Adipocyte (in vitro differentiated cells): ENCODE results near the gene ITPR3.

Experiments used
- DNase-seq: peaks from one replicate; pipeline ENCODE4 v3.0.0-alpha.2; 2015; ENCODE audit warnings: low read depth
- H3K27me3 ChIP-seq: replicated peaks from 2 replicates; pipeline ENCODE4 v1.7.0; 2013; ENCODE audit warnings: mild to moderate bottlenecking, low read length, moderate library complexity; ENCODE audit not compliant: control insufficient read depth, insufficient read depth
- H3K36me3 ChIP-seq: 2 replicates; pipeline ENCODE4 v1.7.0; 2013; ENCODE audit warnings: low read length, mild to moderate bottlenecking, moderate library complexity; ENCODE audit not compliant: control insufficient read depth, insufficient read depth, severe bottlenecking
- H3K4me1 ChIP-seq: 2 replicates; pipeline ENCODE4 v1.7.0; 2013; ENCODE audit warnings: mild to moderate bottlenecking, low read length, moderate library complexity; ENCODE audit not compliant: control insufficient read depth, insufficient read depth
- H3K4me3 ChIP-seq: 2 replicates; pipeline ENCODE4 v1.7.0; 2013; ENCODE audit warnings: mild to moderate bottlenecking, low read length, moderate library complexity
- H3K9ac ChIP-seq: 2 replicates; pipeline ENCODE4 v1.7.0; 2013; ENCODE audit warnings: mild to moderate bottlenecking, low read length, moderate library complexity
- H3K9me3 ChIP-seq: 2 replicates; pipeline ENCODE4 v1.7.0; 2013; ENCODE audit warnings: mild to moderate bottlenecking, low read length, moderate library complexity; ENCODE audit not compliant: control insufficient read depth

ITPR3 gene

GRCh38 chr6:33641602-33642001, 20.5 kb downstream of the ITPR3 start:
- H3K4me1 ChIP-seq, result no peaks in the 10 kb centered on the region
- no peaks in the 10 kb centered on the region for H3K36me3 ChIP-seq
- no peak for DNase-seq
- no peak overlapping the region for H3K4me3 ChIP-seq
- H3K9me3 ChIP-seq, result no peaks in the 10 kb centered on the region
- H3K9ac ChIP-seq, result no peak overlapping the region
- H3K27me3 ChIP-seq, result no peaks in the 10 kb centered on the region

- Histone ChIP-seq H3K4me3 (no peak overlapping the region), H3K4me1 (no peaks in the 10 kb centered on the region), H3K9me3 (no peaks in the 10 kb centered on the region), H3K36me3 (no peaks in the 10 kb centered on the region), H3K27me3 (no peaks in the 10 kb centered on the region), H3K9ac (no peak overlapping the region)
- DNase-seq, result no peak
Measured at GRCh38 chr6:33642897-33643296, 21.8 kb downstream of the ITPR3 start.

GRCh38 chr6:33651403-33651802, 30.3 kb downstream of the ITPR3 start:
- no peaks in the 10 kb centered on the region for H3K36me3 ChIP-seq
- no peaks in the 10 kb centered on the region for H3K27me3 ChIP-seq
- H3K9ac ChIP-seq, result no peak overlapping the region
- H3K4me3 ChIP-seq, result no peak overlapping the region
- no peaks in the 10 kb centered on the region for H3K9me3 ChIP-seq
- DNase-seq, result no peak
- H3K4me1 ChIP-seq, result peaks cover 7% of the 10 kb centered on the region

GRCh38 chr6:33652002-33652401, 30.9 kb downstream of the ITPR3 start:
- Histone ChIP-seq H3K4me3 (no peak overlapping the region), H3K36me3 (no peaks in the 10 kb centered on the region), H3K27me3 (no peaks in the 10 kb centered on the region), H3K9ac (no peak overlapping the region), H3K4me1 (peaks cover 7% of the 10 kb centered on the region), H3K9me3 (no peaks in the 10 kb centered on the region)
- no peak for DNase-seq

- Histone ChIP-seq H3K4me1 (peaks cover 7% of the 10 kb centered on the region), H3K9me3 (no peaks in the 10 kb centered on the region), H3K36me3 (no peaks in the 10 kb centered on the region), H3K4me3 (no peak overlapping the region), H3K9ac (no peak overlapping the region), H3K27me3 (no peaks in the 10 kb centered on the region)
- DNase-seq, result peak; percentile 76
Measured at GRCh38 chr6:33654831-33655554, 33.9 kb downstream of the ITPR3 start.

- Histone ChIP-seq H3K27me3 (no peaks in the 10 kb centered on the region), H3K4me1 (peaks cover 7% of the 10 kb centered on the region), H3K36me3 (no peaks in the 10 kb centered on the region), H3K9me3 (no peaks in the 10 kb centered on the region), H3K4me3 (no peak overlapping the region), H3K9ac (no peak overlapping the region)
- DNase-seq, result no peak
Measured at GRCh38 chr6:33656844-33657243, 35.7 kb downstream of the ITPR3 start.

- Histone ChIP-seq H3K4me3 (no peak overlapping the region), H3K27me3 (no peaks in the 10 kb centered on the region), H3K4me1 (peaks cover 7% of the 10 kb centered on the region), H3K9me3 (no peaks in the 10 kb centered on the region), H3K9ac (no peak overlapping the region), H3K36me3 (peaks cover 7% of the 10 kb centered on the region)
- DNase-seq, result no peak
Measured at GRCh38 chr6:33658982-33659689, 38.0 kb downstream of the ITPR3 start.

- no peak for DNase-seq
- H3K27me3 ChIP-seq, result no peaks in the 10 kb centered on the region
- H3K9me3 ChIP-seq, result no peaks in the 10 kb centered on the region
- peaks cover 7% of the 10 kb centered on the region for H3K36me3 ChIP-seq
- H3K9ac ChIP-seq, result no peak overlapping the region
- H3K4me3 ChIP-seq, result no peak overlapping the region
- peaks cover 3% of the 10 kb centered on the region for H3K4me1 ChIP-seq
Measured at GRCh38 chr6:33659986-33660385, 38.9 kb downstream of the ITPR3 start.

GRCh38 chr6:33661106-33661838, 40.1 kb downstream of the ITPR3 start:
- Histone ChIP-seq H3K9me3 (no peaks in the 10 kb centered on the region), H3K9ac (no peak overlapping the region), H3K4me3 (no peak overlapping the region), H3K36me3 (peaks cover 10% of the 10 kb centered on the region), H3K4me1 (no peaks in the 10 kb centered on the region), H3K27me3 (no peaks in the 10 kb centered on the region)
- no peak for DNase-seq

GRCh38 chr6:33662318-33662717, 41.2 kb downstream of the ITPR3 start:
- Histone ChIP-seq H3K4me3 (no peak overlapping the region), H3K9me3 (no peaks in the 10 kb centered on the region), H3K27me3 (no peaks in the 10 kb centered on the region), H3K4me1 (no peaks in the 10 kb centered on the region), H3K9ac (no peak overlapping the region), H3K36me3 (peaks cover 18% of the 10 kb centered on the region)
- no peak for DNase-seq

- Histone ChIP-seq H3K27me3 (no peaks in the 10 kb centered on the region), H3K4me1 (no peaks in the 10 kb centered on the region), H3K9ac (no peak overlapping the region), H3K4me3 (no peak overlapping the region), H3K36me3 (peaks cover 25% of the 10 kb centered on the region), H3K9me3 (no peaks in the 10 kb centered on the region)
- DNase-seq, result no peak
Measured at GRCh38 chr6:33663028-33663427, 41.9 kb downstream of the ITPR3 start.
